Transverse colon (tissue), 4 donors: Measurements from ENCODE around the gene GRAMD1B. TPM values are rescaled to one million over a fixed set of nuclear protein-coding genes. Genes with fewer than 3 reads are reported as not detected.

ENCODE experiments used
- DNase-seq: peaks from one replicate; pipeline ENCODE4 v3.0.0-alpha.2; 2019
- H3K27ac ChIP-seq, 4 donors: fragments of 200-600 bp; sonication (generic); 2 replicates each; pipeline ENCODE4 v1.5.1; 2016 to 2018; ENCODE audit warnings: inconsistent platforms in 4 of 4
- H3K27me3 ChIP-seq: fragments of 200-600 bp; sonication (generic); 2 replicates; pipeline ENCODE4 v1.5.1; 2017; ENCODE audit warnings: inconsistent platforms
- H3K36me3 ChIP-seq, 4 donors: fragments of 200-600 bp; sonication (generic); 2 replicates each; pipeline ENCODE4 v1.5.1; 2017 to 2019; ENCODE audit warnings: inconsistent platforms in 4 of 4
- H3K4me1 ChIP-seq, 4 donors: fragments of 200-600 bp; sonication (generic); 2 replicates each; pipeline ENCODE4 v1.5.1; 2017 to 2020; ENCODE audit warnings: inconsistent platforms in 4 of 4
- H3K4me3 ChIP-seq, 4 donors: fragments of 200-600 bp; sonication (generic); 1 replicate in 1 of 4; 2 replicates in 3 of 4; pipeline versions ENCODE4 v1.5.1 to v1.6.1; 2017 to 2019; ENCODE audit warnings: inconsistent platforms in 4 of 4
- H3K9me3 ChIP-seq, 2 donors: fragments of 200-600 bp; sonication (generic); 2 replicates each; pipeline ENCODE4 v1.5.1; 2017 to 2019; ENCODE audit warnings: inconsistent platforms in 2 of 2
- EP300 ChIP-seq: sonication (generic); formaldehyde crosslinking; IDR thresholded peaks from one replicate; pipeline ENCODE4 v1.6.1; 2017; ENCODE audit warnings: antibody characterized with exemption, low read depth
- POLR2A ChIP-seq: fragments of 450-650 bp; IDR thresholded peaks from one replicate; pipeline ENCODE4 v1.6.1; 2016; ENCODE audit warnings: antibody characterized with exemption, mild to moderate bottlenecking, moderate library complexity
- POLR2AphosphoS5 ChIP-seq, 3 donors: sonication (generic); formaldehyde crosslinking; IDR thresholded peaks; one replicate each; pipeline ENCODE4 v1.6.1; 2016; ENCODE audit warnings: antibody characterized with exemption in 3 of 3
- WGBS, 2 donors: methylation state at CpG; one replicate each; pipeline ENCODE4 v1.1.5; 2018; ENCODE audit warnings: low coverage in 1 of 2; 5-methylcytosine and 5-hydroxymethylcytosine counted together
- in situ Hi-C, 4 donors: fragments of 200-750 bp; cut with MboI; loops; one replicate each; pipeline versions ENCODE4 v1.15.0 to v1.15.1; 2017; ENCODE audit warnings: low sequenced_read_pairs in 3 of 4, low pct_ligation_motif_present in 1 of 4, low pct_unique_long_range_greater_than_20kb in 1 of 4
- intact Hi-C: fragments of 100-400 bp; cut with DNase I; formaldehyde crosslinking; loops from one replicate; pipeline ENCODE4 v1.15.1; 2023; ENCODE audit warnings: low total_unique reads
- total RNA-seq, 4 donors: library from RNA; depleted of rRNA; stranded (reverse); fragments of >200 nt; gene quantifications; one replicate each; pipeline ENCODE4 v1.1.0, GENCODE V29; 2016
- TF ChIP-seq, protein P1 (sequence below), 5 experiments: fragments of 200-600 bp in 3 of 5; fragments of 450-650 bp in 2 of 5; sonication (generic) in 3 of 5; IDR thresholded peaks; 1 replicate in 2 of 5; 2 replicates in 3 of 5; pipeline ENCODE4 v1.5.1; 2016 to 2017; ENCODE audit warnings: antibody characterized with exemption in 5 of 5, inconsistent platforms in 3 of 5, mild to moderate bottlenecking in 2 of 5, moderate library complexity in 1 of 5

Gene GRAMD1B
- total RNA-seq, 4 donors from 2014 or later, result 4.3 to 58.4 (median 9.9) TPM

DNA sequence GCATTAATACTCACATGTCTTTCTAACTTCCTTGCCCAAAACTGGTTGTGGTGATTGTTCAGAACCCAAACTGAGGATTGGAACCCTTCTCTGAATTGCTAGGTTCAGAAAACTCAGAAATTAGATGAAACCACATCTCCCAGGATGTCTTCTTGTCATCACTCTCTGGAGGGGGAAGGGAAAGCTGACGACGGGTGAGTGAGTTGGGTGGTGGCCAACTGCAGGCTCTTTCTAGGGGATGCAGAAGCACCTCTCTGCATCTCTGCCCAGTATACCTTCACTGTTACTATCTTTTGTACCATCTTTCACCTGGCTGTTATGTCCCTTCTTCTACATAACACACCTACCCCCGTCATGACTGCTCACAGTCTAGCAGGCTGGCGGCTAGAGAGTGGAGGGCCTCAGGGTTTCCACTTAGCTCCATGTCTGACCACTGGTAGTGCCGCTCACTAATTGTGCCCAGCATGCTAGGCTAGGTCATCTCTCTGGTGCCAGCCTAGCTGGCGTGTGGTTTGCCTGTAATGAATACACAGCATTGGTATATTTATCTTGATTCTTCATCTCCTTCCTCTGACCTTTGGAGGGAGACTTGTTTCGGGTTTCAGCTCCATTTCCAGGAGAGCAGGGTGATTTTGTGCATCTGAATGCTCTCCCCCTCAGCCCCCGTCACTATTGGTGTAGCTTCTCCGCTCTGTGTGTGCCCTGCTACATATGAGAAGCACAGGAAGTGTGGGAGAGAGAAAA, 7.3 kb downstream of the GRAMD1B start:
- in situ Hi-C loops (no loop called here), intact Hi-C loops (no loop called here)
- Histone ChIP-seq H3K9me3 (no peaks in the 10 kb centered on the region), H3K27ac (no peak overlapping the region), H3K4me1 (no peaks in the 10 kb centered on the region), H3K27me3 (no peaks in the 10 kb centered on the region), H3K4me3 (no peak overlapping the region), H3K36me3 (no peaks in the 10 kb centered on the region)
- TF ChIP-seq, protein P1, sequence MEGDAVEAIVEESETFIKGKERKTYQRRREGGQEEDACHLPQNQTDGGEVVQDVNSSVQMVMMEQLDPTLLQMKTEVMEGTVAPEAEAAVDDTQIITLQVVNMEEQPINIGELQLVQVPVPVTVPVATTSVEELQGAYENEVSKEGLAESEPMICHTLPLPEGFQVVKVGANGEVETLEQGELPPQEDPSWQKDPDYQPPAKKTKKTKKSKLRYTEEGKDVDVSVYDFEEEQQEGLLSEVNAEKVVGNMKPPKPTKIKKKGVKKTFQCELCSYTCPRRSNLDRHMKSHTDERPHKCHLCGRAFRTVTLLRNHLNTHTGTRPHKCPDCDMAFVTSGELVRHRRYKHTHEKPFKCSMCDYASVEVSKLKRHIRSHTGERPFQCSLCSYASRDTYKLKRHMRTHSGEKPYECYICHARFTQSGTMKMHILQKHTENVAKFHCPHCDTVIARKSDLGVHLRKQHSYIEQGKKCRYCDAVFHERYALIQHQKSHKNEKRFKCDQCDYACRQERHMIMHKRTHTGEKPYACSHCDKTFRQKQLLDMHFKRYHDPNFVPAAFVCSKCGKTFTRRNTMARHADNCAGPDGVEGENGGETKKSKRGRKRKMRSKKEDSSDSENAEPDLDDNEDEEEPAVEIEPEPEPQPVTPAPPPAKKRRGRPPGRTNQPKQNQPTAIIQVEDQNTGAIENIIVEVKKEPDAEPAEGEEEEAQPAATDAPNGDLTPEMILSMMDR (IDR thresholded peaks at IDR 0.05), result no peak
- no peak for TF ChIP-seq POLR2AphosphoS5 (IDR thresholded peaks at IDR 0.05)
- TF ChIP-seq EP300, result no peak
- no peak for TF ChIP-seq POLR2A
- DNase-seq, result no peak
- WGBS, 2 donors, result 91 to 96% methylated on average over 3 to 9 of the region's 9 CpGs

DNA sequence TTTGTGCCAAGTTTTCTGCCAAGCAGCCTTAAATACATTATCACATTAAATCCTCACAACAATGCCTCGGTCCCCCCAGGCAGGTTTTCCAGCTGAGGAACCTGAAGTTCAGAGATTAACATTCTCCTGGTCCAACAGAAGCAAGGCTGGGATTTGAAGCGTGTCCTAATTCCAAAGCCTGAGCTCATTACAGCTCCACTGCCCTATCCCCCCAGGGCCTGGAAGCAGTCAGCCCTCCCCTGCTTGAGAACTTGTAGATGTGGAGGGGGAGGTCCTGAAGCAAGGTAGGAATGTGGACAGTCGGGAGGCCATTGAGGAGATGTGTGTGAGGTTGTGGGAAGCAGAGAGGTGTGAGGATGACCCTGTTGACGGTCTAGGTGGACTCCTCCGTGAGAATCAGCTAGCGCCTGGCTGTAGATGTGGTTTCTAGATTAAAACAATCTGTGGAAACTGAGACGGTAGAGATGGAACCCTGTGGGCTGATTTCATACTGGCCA, 8.1 kb downstream of the GRAMD1B start:
- no peaks in the 10 kb centered on the region for H3K4me1 ChIP-seq
- intact Hi-C loops (no loop called here), in situ Hi-C loops (no loop called here)
- WGBS, 2 donors, result 40 to 75% methylated on average over 1 to 7 of the region's 7 CpGs
- no peak overlapping the region for H3K4me3 ChIP-seq
- H3K9me3 ChIP-seq, result no peaks in the 10 kb centered on the region
- no peak for DNase-seq
- H3K27me3 ChIP-seq, result no peaks in the 10 kb centered on the region
- TF ChIP-seq POLR2AphosphoS5 (IDR thresholded peaks at IDR 0.05) (no peak), POLR2A (no peak), EP300 (no peak)
- TF ChIP-seq, protein P1 (IDR thresholded peaks at IDR 0.05), result no peak
- H3K27ac ChIP-seq, result no peak overlapping the region
- H3K36me3 ChIP-seq, result no peaks in the 10 kb centered on the region

DNA sequence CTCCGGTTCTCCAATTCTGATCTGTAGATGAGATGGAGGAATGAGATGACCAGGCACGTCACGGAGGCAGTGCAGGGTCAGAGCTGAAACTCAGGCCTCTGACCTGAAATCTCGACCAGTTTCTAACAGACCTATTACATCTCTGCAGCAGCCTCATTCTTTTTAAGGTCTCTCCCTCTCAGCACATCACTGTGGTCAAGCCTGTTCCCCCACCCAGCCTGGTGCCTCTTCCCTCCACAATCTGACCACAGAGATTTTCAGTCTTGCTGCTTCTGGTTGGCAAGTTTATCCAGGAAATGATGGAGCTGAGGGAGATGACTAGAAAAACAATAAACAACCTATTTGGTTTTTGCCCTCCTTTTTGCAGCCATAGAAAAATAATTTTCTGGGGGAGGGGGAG, 9.5 kb downstream of the GRAMD1B start:
- TF ChIP-seq POLR2A (no peak), EP300 (no peak), POLR2AphosphoS5 (IDR thresholded peaks at IDR 0.05) (no peak)
- TF ChIP-seq, protein P1 (IDR thresholded peaks at IDR 0.05), result no peak
- WGBS, 2 donors, result 83% methylated on average over 4 of the region's 4 CpGs; no CpG with 5 or more reads in 1 of the 2 donors
- no peak overlapping the region for H3K4me3 ChIP-seq
- DNase-seq, result no peak
- no peak overlapping the region for H3K27ac ChIP-seq
- no peaks in the 10 kb centered on the region for H3K4me1 ChIP-seq
- no peaks in the 10 kb centered on the region for H3K9me3 ChIP-seq
- H3K27me3 ChIP-seq, result no peaks in the 10 kb centered on the region
- intact Hi-C loops (no loop called here), in situ Hi-C loops (no loop called here)
- H3K36me3 ChIP-seq, result no peaks in the 10 kb centered on the region

DNA sequence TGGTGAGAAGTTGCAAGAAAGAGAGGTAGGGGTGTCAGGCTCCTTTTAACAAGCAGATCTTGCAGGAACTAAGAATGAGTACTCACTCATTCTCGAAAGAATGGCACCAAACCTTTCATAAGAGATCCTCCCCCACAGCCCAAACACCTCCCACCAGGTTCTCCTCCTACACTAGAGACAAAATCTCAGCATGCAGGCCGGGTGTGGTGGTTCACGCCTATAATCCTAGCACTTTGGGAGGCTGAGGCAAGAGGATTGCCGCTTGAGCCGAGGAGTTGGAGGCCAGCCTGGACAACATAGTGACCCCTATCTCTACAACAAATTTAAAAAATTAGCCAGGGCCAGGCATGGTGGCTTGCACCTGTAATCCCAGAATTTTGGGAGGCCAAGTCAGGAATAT, 11.1 kb downstream of the GRAMD1B start:
- WGBS, 2 donors, result 57 to 94% methylated on average over 1 to 5 of the region's 5 CpGs
- no peak overlapping the region for H3K27ac ChIP-seq
- DNase-seq, result no peak
- TF ChIP-seq EP300 (no peak), POLR2AphosphoS5 (IDR thresholded peaks at IDR 0.05) (no peak)
- TF ChIP-seq, protein P1 (IDR thresholded peaks at IDR 0.05), result no peak
- H3K27me3 ChIP-seq, result no peaks in the 10 kb centered on the region
- intact Hi-C loops (no loop called here), in situ Hi-C loops (no loop called here)
- H3K4me3 ChIP-seq, result no peak overlapping the region
- H3K36me3 ChIP-seq, result no peaks in the 10 kb centered on the region
- H3K9me3 ChIP-seq, result no peaks in the 10 kb centered on the region
- H3K4me1 ChIP-seq, result no peaks in the 10 kb centered on the region
